HG02938 (cell line): Measurements from ENCODE around the gene DIPK1A.

ENCODE experiments used
- ATAC-seq: cut with Tn5 transposase; IDR thresholded peaks from one replicate; pipeline ENCODE4 v1.9.1; 2021; ENCODE audit warnings: mild to moderate bottlenecking, moderate library complexity; ENCODE audit not compliant: unreplicated experiment

Gene DIPK1A

DNA sequence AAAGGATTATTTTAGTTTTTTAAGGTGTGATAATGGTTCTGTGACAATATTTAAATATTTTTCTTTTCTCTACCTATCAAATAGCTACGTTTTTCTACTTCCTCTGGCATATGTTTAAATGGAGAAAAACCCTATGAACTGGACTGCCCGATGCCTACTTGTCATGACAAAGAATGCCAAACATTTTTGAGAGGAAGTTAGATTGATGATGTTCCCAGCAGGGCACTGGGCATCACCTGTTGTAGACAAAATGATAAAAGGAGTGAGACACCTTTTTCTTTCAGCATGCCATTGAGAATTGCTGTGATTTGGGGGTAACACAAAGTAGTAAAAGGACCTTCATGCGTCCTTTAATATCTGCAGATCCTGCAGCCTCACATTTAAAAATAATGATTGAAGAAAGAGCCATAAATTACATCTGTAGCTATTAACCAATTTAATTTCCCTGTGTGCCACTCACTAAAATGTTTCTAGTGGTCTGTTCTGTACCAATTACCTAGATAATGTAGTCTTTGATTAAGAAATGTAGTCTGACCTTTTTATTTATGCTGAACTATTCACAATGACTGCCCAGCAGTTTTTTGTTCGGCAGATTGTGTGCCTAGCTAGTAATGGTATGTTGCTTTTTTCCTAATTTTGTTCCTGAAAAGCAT lies 81.8 kb downstream of the DIPK1A start:
- no peak for ATAC-seq

DNA sequence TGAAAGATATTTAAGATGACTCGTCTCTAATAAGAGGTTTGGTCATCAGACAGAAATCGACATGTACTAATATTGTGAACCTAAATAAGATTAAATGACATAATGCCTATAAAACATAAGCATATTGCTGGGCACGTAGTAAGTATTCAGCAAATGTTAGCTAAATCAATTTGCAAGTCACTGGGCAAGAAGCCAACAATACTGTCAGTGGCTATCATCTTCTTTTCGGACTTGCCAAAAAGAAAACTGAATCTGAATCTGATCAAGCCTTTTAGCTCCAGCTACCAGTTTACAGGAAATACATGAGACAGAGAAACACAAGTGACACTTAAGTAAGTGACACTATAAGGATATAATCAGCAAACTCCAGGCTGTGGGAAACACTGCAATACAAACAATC lies 83.5 kb downstream of the DIPK1A start:
- ATAC-seq = no peak

DNA sequence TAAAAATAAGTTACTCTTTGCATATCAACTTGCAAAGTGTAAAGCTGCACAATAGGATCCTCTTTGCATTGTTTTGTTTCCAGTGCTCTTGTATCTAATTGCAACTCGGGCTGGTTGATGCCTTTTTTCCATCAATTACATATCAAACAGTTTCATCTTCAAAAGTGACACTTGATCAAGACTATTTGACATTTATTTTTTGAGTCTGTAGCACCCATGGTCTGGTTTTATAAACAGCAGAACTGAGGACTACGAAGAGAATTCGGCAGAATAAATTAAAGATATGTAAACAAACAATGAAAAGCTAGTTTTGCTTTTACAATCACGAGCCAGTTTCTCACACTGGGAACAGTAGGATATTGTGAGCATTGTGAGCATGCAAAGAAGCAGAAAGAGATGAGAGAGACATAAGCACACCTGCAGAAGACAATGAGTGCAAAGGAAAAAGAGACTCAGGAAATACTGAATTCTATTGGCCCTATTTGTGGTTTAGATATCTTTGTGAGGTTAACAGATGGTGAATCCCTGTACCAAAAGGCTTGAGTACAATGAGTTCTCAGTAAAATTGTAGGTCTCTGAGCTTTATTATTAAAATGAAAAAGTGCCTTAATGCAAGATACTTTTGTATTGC lies 84.1 kb downstream of the DIPK1A start:
- ATAC-seq = no peak

DNA sequence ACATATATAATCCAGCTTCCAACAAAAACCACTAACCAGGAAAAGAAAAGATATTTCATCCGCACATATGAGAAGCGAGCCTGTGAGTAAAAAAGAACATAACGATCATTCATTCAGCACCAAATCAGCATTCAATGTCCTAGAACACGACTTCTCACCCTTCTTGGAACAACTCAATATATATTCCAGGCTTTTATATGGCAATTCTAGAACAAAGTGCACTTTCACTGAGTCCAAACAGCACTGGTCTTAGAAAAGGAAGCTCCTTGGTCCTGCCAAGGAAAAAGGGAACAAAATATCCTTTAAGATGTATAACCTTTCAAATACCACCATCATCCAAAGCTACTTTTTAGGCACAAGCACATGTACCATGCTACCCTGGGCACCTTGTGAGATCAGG lies 84.9 kb downstream of the DIPK1A start:
- no peak for ATAC-seq

DNA sequence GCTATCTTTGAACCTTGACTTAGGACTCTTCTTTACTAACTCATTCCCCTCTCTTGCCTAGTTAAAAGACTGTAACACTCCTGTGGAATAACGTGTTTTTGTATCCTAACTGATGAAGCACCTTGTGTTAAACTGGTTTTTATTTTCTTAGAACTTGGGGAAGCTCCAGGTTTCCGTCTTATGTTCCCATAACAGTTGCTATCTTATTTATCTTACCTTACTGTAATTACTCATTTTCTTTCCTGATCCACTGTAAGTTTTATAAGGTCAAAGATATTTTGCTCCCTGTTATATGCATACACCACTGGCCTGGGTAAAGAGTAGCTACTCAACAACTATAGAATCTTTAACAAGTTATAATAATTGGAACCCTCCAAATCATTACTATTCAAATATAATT lies 86.3 kb downstream of the DIPK1A start:
- ATAC-seq = no peak

DNA sequence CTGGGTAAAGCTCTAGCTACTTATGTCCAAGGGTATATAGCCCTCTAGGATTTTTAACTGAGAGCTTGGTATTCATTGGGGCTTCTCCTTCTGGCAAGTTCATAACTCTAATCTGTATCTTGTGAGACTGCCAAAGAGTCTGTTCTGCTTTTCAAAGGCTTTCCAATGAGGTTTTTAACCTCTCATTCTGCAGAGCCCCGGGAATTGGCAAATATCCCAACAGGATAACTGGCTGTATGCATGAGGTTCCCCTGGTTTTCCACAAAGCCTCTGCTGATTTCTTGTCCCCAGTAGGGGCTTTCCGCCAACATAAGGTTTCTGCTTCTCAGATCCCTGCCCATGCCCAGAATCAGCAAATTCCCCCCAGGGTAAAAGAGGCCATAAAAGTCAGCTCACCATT lies 88.5 kb downstream of the DIPK1A start:
- no peak for ATAC-seq

DNA sequence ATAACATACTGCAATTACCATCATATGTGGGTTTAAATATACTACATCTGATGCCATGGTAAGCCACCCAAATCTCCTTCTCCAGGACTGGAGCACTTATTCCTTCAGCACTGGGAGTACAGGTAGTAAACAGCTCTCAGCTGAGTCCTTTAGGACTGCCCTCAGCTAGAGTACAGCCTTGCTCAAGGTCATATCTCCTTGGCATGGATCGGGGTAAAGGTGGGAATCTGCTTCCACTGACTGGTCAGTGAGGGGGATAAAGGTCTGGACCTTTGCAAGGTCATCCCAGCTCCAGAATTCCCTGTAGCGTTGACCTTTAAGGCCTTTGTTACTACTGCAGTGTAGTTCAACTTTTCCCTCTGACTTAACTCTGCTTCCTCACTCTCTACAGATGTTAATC lies 90.7 kb downstream of the DIPK1A start:
- no peak for ATAC-seq

DNA sequence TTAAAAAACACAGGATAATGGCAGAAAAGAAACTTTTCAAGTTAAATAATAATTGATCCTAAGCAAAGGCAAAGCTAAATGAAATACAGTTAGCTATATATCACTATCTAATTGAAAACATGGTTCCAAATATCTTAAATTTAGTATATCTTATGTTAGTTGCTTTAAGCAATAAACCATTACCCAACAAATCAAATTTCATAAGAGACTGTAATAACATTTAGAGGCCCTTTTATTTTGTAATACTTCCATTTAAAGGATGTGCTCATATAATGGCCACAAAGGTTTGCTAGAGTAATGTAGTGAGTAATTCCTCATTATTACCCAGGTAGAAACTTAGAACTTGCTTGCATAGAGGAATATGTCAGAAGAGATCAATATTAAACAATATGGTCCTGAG lies 97.1 kb downstream of the DIPK1A start:
- no peak for ATAC-seq

DNA sequence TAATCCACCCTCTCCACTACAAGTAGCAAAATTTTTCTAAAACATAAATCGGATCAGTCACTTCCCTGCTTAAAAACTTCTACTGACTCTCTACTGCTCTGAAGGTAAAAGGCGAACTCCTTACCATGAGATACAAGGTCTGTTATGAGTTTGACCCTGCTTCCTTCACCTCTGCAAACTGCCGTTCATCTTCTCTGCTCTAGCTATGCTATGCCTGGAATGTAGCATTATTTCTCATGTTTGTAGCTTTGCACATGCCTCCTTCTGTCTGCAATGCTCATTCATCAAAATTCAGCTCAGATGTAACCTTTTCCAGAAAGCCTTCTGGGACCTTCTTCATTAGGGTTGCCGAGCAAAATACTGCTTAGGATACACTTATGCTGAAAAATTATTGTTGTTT lies 98.7 kb downstream of the DIPK1A start:
- ATAC-seq = no peak

DNA sequence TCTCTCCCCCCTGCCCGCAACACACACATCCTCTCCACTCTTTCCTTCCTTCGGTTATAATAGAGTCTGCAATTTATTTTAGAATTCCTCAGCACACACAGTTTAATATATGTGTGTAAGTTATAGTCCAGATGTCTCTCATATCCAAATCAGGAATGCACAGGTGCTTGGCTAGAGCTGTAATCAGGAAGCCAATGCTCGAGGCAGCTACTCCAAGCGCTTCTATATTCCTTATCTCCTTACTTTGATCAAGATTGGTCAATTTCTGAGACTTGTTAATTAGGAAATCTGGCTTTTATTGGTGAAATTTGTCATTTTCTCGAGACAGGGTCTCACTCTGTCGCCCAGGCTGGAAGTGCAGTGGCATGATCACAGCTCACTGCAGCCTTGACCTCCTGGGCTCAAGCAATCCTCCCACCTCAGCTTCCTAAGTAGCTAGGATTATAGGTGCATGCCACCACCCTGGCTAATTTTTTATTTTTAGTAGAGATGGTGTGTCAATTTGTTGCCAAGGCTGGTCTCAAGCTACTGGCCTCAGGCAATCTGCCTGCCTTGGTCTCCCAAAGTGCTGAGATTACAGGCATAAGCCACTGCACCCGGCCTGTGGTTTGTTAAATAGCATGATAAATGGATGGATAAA lies 101.7 kb downstream of the DIPK1A start:
- ATAC-seq = no peak

DNA sequence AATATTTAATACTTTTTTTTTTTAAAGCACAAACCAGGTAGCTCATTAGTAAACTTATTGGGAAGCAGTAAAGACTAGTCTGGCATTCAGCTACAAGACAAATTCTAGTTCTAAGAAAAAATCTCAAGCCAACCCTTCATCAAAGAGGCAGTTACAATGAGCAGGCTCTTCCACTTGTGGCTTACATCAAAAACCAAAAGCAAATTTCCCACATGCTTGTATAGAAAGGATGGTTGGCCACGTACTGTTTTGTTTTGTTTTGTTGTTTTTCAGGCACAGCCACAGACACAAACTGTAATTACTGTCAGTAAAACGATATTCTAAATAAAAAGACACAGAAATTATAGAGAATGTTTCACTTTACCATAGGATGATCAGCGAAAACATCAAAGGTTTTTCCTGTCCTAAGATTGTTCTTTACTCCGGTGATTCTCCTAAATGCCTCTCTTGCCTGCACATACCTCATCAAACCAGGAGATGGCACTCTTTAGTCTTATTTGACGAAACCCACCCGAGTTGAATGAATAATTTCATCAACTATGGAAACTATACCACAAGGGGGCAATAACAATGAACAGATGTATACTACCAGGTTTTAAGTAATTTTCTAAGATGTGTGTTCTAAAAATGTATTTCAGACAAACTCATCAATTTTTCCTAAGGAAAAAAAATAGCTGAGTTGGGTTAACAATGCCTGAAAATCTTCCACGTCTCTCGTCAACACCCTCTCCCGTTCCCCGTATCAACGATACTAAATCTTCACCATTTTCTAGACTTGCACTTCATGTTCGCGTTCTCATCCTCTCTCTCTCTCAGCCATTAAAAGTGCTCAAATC lies 102.5 kb downstream of the DIPK1A start:
- ATAC-seq = peak; percentile 65

DNA sequence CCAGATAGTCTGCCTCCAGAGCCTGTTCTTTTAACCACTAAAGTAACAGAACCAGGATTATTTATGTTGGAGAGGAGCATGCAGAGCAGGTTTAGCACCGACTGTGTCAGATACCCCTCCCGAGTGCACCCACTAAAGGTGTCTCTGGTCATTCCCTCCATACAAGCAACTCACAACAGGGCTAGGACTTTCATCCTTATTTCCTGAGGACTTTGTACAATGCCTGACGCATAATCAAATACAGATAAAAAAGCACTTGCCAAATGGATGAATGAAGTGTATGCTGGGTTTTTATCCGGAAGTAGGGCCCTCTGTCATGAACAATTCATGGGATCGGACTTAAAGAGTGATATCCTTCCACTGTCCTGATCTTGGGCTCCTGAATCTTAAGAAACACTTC lies 103.4 kb downstream of the DIPK1A start:
- no peak for ATAC-seq

DNA sequence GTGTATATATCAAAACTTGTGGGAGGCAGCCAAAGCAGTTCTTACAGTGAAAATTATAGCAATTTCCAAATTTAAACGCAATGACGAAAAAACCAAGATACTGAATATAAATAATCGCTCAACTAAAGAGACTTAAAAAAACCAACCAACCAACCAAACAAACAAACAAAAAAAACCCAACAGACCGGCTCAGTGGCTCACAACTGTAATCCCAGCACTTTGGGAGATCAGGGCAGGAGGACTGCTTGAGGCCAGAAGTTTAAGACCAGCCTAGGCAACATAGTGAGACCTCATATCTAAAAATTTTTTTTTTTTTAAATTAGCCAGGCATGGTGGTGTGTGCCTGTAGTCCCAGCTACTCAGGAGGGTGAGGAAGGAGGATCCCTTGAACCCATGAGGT lies 106.0 kb downstream of the DIPK1A start:
- ATAC-seq = no peak

DNA sequence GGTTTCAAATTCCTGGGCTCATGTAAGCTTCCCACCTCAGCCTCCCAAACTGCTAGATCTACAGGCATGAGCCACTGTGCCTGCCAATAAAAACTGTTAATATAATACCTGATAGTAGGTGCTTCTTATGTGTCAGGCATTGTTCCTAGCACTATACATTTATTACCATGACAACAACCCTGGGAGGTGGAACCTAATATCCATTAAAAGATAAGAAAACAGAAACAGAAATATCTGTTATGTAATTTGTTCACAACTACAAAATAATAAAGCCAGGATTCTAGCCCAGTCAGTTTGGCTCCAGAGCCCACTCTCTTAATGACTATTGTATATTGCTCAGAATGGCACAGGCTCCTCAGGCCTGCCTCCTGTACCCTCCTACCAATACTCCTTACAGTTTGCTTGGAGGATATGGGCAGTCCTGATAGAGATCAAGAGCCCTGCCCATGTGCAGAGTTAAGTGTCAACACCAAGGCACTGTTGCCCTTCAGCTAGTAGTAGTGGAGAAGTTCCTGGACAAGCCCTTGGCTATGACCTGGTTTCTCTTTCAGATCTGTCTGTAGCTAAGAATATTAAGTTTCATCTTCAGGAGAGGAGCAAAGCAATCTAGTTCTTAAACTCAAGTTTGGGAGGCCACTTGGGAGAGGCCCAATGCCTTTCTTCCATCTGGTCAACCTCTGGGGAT lies 107.0 kb downstream of the DIPK1A start:
- ATAC-seq = no peak

DNA sequence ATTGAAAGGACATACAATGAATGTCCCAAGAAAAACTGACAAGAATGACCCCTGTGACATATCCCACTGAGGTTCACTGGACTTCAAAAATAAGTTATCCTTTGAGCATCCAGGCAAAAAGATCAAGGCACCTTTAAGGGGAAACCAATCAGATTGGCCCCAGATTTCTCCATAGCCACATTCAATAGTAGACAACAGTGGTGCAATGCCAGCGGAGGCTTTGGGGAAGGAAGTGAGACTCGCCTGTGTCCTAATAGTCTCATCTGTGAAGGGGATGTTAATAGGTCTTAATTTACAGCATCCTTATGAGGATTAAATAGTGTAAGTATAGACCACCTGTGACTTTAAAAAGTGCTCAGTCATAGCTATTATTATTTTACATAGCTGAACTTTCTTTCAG lies 108.0 kb downstream of the DIPK1A start:
- no peak for ATAC-seq

DNA sequence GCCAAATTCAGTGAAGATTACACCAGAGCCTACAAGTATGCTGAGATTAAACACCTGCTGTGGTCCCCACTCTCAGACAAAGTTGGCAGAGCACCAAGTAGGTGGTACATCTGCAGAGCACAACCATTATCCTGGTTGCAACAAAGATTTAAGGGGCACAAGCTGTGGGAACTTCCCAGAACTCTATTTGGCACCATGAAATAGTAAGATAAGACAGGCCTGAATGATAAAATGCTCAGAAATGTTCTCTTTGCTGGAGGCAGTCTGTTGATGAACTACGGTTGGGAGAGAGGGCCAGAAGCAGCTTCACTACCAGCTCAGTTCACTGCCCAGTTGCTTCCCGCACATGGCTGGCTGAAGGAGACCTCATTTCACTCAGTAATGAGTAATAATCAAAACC lies 109.5 kb downstream of the DIPK1A start:
- no peak for ATAC-seq

DNA sequence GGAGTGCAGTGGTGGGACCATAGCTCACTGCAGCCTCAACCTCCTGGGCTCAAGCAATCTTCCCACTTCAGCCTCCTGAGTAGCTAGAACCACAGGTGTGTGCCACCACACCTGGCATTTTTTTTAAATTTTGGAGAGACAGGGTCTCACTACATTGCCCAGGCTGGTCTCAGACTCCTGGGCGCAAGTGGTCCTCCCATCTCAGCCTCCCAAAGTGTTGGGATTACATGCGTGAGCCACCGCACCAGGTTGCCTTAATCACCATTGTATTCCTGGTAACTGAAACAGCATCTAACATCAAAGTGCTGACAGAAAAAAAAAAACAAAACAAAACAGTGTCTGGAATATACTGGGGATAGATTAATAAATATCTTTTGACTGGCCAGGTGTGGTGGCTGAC lies 111.2 kb downstream of the DIPK1A start:
- ATAC-seq = no peak

DNA sequence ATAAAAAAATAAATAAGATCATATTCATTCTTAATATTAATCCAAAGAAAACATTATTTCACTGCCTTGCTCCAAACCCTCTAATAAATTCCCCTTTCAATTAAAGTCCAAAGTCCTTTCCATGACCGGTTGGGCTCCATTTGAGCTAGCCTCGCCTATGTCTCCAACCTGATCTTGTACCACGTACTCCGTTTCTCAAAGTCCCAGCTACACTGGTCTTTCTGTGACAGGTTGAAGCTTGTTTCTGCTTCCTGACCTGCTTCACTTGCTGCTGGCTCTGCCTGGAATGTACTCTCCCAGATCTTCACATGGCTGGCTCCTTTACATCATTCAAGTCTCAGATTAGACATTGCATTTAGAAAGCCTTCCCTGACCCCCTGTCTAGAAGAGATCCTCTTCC lies 113.1 kb downstream of the DIPK1A start:
- ATAC-seq = no peak

DNA sequence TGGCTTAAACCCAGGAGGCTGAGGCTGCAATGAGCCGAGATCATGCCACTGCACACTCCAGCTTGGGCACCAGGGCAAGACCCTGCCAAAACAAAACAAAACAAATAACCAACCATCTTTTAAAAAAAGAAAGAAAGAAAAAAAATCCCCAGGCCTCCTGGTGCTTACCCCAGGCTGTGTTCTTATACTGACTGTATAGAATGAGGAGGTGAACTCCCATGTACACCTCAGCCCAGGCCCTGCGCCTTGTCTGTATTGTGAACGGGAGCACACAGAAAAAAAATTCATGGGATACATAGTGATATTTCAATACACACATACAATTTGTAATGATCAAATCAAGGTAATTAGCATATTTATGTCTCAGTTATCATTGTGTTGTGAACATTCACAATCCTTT lies 115.4 kb downstream of the DIPK1A start:
- no peak for ATAC-seq

DNA sequence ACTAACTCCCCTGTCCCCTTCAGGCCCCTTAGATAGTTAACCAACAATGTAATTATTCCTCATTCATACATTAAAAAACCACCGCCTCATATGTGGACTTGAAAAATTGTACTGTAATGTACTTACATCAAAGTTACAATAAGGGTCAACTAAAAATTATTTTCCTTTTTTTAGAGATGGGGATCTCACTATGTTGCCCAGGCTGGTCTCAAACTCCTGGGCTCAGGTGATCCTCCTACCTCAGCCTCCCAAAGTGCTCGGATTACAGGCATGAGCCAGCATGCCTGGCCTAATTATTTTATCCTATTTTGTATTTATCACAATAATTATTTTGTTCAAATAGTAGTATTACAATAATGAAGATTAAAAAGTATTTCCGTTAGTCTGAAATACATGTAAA lies 116.8 kb downstream of the DIPK1A start:
- no peak for ATAC-seq
